HG03196 (cell line): ENCODE measurements around the gene WWP2.

Experiments used
- ATAC-seq: cut with Tn5 transposase; IDR thresholded peaks from one replicate; pipeline ENCODE4 v1.9.1; 2021; ENCODE audit not compliant: unreplicated experiment

Gene WWP2

GRCh38 chr16:69924041-69924775 is 162.1 kb downstream of the WWP2 start:
- no peak for ATAC-seq

DNA sequence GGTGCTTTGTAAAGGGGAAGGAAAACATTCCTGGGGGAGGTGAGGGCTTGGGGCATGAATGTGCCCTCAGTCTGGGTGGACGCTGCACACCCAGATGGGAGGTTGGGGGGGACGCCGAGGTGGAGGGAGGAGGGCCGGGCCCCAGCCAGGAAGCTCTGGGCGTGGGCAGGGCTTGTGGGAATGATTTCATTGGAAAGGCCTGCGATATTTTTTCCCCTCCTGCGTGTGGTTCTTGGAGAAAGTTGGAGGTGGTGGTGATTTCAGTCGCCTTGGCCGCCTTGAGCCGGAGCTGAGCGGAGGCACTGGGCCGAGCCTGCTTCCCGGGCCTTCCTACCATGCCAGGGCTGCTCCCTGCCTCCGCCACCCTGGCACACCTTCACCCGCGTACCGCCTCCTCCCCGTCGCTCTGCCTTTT is 162.7 kb downstream of the WWP2 start:
- no peak for ATAC-seq

DNA sequence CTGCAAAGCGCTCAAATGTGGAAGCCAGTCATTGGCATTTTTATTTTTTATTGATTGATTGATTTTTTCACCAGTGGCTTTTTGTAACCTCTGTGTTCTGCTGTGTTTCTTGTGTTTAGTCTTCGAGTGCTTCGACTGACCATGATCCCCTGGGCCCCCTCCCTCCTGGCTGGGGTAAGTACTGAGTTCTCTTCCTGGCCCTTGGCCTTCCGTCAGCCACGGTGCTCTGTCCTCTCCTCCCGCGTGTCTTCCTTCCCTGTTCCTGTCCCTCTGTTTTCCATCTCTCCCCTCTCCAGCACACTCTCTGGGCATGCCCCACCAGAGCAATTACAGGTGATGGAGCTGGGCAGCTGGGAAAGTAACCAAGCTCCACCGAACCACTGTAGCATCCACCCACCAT is 163.2 kb downstream of the WWP2 start:
- no peak for ATAC-seq

DNA sequence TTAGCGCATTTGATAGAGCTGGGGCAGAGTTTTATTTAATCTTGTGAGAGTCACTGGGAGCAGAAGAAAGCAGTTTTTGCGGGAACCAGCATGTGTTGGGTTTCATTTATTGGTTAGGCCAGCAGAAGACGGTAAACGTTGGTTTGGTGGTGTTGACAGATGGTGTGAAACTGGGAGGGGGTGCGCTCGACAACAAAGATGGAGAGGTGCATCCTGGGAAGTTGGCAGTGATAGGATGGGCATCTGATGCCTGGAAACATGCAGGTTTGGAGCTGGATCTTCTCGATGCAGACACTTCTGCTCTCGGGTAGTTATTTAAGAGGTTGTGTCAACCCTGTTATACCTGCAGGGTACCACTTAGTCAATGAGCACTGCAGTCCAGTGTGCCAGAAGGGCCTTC is 164.1 kb downstream of the WWP2 start:
- ATAC-seq, result no peak

DNA sequence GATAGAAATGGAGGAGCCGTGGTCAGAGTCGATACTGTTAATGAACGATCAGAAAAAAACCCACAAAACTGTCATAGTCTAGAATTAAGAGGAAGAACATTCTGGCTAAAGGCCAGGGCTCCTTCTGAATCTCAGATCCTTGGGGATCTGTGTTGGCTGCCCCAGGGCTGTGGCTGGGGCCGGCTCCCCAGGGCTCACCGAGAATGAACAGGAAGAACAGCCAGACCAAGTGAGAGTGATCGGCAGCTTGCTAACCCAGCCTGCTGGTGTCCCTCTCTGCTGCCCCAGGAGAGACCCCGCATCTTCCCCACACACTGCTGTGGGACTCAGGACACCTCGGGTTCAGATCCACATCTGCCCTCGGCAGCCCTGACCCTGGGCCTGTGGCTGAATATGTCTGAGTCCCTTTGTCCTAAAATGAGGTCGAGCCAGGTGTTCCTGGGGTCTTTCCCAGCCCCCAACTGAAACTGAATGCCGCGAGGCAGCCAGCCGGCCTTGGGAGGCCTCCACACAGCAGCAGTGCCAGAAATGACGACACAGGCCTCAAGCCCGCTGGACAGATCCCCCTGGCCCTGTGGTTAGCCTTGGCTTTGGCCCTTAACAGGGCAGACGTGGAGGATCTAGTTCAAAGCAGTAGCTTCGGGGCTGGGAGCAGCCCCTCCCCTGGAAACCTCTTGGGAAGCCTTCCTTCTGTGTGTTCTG is 165.1 kb downstream of the WWP2 start:
- no peak for ATAC-seq

- ATAC-seq, result no peak
Measured at GRCh38 chr16:69928856-69929400, 166.8 kb downstream of the WWP2 start.

GRCh38 chr16:69929480-69929879 is 167.3 kb downstream of the WWP2 start:
- no peak for ATAC-seq

DNA sequence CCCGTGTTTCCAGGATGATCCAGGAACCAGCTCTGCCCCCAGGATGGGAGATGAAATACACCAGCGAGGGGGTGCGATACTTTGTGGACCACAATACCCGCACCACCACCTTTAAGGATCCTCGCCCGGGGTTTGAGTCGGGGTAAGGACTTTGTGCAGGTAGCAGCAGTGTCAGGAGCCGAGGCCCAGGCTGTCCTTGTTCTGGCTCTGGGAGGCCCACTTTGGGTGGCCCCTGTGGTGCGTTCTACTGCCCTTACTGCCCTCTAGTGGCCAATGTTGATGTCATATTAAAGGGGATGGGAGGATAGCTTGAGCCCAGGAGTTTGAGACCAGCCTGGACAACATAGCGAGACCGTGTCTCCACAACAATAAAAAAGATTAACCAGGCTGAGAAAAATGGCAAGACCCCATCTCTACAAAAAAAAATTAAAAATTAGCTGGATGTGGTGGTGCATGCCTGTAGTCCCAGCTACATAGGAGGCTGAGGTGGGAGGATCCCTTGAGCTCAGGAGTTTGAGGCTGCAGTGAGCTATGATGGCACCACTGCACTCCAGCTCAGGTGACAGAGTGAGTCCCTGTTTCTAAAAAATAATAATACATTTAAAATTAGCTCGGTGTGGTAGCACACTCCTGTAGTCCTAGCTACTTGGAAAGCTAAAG is 168.1 kb downstream of the WWP2 start:
- ATAC-seq, result no peak

- ATAC-seq, result no peak
Measured at GRCh38 chr16:69931631-69932030, 169.5 kb downstream of the WWP2 start.

GRCh38 chr16:69932228-69932627 is 170.1 kb downstream of the WWP2 start:
- ATAC-seq, result no peak

GRCh38 chr16:69932691-69933392 is 170.7 kb downstream of the WWP2 start:
- no peak for ATAC-seq

- ATAC-seq, result no peak
Measured at GRCh38 chr16:69934044-69934443, 171.9 kb downstream of the WWP2 start.

DNA sequence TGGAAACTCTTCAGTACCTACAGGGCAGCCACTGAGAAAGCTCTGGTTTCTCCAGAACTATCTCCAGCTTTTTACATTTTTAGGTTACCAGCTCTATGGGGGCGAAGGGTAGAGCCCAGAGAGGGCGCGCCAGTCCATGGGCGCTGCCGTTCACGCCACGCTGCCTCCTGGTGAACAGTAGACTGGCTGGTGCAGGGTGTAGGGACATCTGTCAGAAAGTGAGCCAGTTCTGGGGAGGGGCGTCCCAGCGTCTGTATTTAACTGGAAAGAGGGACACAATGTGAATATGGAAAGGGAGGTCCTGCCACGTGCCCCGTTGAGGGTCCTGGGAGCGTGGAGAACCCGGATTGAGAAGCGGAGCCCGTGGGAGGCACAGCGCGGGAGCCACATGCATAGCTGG is 172.6 kb downstream of the WWP2 start:
- no peak for ATAC-seq

GRCh38 chr16:69935278-69935711 is 173.2 kb downstream of the WWP2 start:
- no peak for ATAC-seq

- ATAC-seq, result no peak
Measured at GRCh38 chr16:69935740-69936139, 173.6 kb downstream of the WWP2 start.

GRCh38 chr16:69936252-69936651 is 174.1 kb downstream of the WWP2 start:
- ATAC-seq, result no peak

- ATAC-seq, result no peak
Measured at GRCh38 chr16:69936751-69937211, 174.6 kb downstream of the WWP2 start.

DNA sequence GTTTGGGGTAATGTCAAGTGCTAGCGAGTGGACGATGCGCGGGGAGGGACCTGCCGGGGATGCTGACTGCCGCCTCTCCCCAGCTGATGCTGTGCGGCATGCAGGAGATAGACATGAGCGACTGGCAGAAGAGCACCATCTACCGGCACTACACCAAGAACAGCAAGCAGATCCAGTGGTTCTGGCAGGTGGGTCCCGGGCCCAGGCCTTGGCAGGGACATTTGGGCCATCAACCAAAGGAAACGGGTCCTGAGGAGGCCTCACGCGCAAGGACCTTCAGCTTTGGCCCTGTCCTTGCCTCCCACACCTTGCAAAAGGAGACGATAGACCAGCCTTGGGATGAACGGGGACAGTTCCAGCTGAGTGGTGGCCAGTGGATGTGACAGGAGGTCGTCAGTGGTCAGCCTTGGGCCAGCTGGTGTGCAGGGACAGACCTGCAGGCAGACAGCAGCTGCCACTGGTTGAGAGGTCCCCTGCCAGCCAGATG is 175.4 kb downstream of the WWP2 start:
- ATAC-seq, result no peak

GRCh38 chr16:69938981-69939820 is 177.1 kb downstream of the WWP2 start:
- no peak for ATAC-seq
